HG02884 (cell line): ENCODE results near the gene HHIPL1.

ENCODE experiments used
- ATAC-seq: cut with Tn5 transposase; IDR thresholded peaks from one replicate; pipeline ENCODE4 v1.9.1; 2021; ENCODE audit warnings: mild to moderate bottlenecking, moderate library complexity; ENCODE audit not compliant: unreplicated experiment

Gene HHIPL1

DNA sequence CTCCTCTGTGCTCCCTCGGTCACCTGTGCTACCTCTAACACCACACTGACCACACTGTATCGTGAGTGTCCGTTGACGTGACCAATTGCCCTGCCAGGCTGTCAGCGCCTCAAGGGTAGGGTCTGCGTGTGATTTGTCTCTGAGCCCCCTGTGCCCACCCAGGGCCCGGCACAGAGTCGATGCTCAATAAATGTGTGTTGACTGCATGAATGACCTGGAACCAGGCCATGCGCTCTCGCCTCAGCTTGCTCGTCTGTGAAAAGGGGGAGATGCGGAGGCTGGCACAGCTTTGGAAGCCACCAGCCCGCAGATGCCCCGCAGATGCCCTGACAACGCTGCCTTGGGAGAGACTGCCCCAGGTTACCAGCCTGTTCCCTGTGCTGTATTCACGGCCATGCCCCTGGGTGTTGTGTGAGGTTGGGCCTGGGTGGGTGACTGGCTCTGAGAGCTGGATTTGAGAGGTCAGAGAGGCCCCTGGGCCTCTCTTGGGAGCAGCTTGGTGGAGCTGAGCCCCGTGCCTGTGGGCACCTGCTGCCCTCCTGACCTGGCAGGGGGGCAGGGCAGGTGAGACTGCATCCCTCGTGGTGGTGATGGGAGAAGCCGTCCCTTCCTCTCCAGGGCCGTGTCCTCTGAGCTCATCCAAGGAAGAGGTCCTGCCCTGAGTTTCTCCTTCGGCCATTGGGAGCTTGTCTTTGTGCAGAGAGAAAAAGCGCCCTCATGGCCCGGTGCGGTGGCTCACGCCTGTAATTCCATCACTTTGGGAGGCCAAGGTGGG is 82.4 kb downstream of the HHIPL1 start:
- no peak for ATAC-seq

DNA sequence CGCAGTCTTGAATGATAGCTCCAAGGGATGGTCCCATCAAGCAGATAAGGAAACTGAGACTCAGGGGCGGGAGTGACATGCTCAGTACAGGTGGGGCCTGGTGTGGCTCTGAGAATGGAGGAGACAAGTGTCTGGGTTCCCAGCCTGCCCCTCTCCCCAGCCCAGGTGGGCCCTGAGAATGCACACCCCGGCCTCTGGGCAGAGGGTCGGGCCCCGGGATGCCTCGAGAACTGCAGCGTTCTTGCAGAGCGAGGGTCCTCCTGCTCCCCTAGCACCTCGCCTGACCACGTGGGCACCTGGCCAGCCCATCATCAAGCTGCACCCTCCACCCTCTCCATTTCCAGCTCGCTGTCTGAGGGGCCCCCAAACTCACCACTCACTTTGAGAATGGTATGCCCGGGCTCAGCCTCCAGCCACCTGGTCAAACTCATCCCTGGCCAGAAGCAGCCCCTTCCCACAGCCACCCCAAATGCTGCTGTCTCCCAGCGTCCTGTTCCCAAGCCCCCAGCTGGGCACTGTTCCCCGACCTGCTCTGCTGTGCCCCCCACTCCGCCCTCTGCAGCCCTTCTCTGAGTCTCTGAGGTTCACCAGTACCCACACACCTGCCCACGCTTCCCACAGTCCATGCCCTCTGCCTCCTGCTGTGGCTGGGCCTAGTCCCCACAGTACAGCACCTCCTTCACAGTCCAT is 83.4 kb downstream of the HHIPL1 start:
- ATAC-seq, result no peak

DNA sequence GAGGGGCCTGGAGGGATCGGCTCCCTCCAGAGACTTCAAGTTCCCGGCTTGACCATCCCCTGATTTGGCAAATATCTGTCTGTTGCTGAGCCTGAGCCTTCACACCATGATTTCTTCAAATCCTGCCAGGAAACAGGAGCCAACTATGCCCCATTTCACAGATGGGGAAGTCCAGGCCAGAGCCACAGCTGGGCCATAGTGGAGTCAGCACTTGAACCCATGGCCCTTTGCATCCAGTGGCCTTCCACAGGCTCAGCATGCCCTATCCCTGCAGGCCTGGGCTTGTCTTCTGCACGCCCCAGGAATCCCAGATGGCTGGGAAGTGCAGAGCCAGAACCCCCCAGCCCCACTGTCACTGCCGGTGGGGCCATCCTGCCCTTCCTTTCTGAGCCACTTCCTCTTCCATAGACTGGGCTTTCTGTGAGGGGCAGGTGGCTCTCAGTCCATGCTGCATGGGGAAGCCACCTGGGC is 84.1 kb downstream of the HHIPL1 start:
- ATAC-seq, result no peak
